Fibroblast of skin of abdomen (primary cell): ENCODE measurements around the gene ELMOD1. TPM values are rescaled to one million over a fixed set of nuclear protein-coding genes. Genes with fewer than 3 reads are reported as not detected.
"Not testable (repeated sequence)": the region's sequence is repeated elsewhere in the genome, so short reads cannot be mapped to it uniquely, and the experiment has no call there.

Source experiments
- DNase-seq: peaks from one replicate; pipeline ENCODE4 v3.0.0-alpha.2; 2013
- polyA plus RNA-seq, 2 experiments: library from polyadenylated mRNA; unstranded; fragments of 120-200 nt; gene quantifications; one replicate each; pipeline ENCODE4 v1.2.1, GENCODE V29; 2013; ENCODE audit not compliant: insufficient read length in 2 of 2

ELMOD1 gene
- 0.39 TPM for polyA plus RNA-seq (2013, experiment 1 of 2; ENCODE audit: insufficient read length)
- polyA plus RNA-seq (2013, experiment 2 of 2; ENCODE audit: insufficient read length): 0.25 TPM

DNA sequence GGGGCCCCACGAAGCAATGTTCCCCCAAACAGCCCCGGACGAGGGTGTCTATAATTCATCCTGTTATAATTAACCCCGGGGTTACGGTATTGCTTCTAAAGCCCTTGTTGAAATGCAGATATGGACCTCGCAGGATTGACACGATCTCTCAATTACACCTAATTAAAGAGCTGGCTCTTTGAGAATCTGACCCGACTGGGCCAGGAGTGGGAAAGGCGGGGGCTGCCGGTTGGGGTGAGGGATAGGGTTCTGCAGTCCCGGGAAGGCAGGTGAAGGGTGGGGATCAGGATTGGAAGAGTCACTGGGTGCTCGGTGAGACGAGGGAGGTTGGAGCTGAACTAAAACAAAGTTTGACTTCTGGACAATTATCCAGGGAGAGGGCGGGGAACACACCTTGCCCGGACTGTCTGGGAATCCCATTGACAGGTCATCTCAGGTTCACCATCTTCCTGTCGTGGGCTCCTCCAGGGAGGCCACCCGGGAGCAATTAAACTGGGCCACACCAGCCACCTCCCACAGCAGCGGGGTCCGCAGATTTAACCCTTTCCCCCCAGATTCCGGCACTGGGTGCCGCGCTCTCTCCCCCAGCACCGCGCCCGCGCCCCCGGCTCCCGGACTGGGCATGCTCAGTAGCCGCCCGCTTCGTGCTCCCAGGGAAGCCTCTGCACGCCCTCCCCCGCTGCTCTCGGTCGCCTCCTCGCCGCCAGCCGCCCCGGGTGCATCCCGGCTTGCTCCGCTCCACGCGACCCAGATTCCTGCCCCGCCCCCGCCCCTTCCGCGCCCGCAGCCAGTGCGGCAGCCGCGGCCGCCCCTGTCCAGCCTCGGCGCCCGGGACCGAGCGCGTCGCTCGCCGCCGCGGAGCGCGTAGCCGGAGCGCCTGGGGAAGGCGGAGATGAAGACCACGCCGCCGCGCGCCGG, at the start of gene ELMOD1:
TSS of gene ELMOD1 (plus strand) at position 688 of the 918 bp plus-strand sequence. CDS start 27,043 bp downstream, outside the sequence.
- DNase-seq: peak; percentile 50

DNA sequence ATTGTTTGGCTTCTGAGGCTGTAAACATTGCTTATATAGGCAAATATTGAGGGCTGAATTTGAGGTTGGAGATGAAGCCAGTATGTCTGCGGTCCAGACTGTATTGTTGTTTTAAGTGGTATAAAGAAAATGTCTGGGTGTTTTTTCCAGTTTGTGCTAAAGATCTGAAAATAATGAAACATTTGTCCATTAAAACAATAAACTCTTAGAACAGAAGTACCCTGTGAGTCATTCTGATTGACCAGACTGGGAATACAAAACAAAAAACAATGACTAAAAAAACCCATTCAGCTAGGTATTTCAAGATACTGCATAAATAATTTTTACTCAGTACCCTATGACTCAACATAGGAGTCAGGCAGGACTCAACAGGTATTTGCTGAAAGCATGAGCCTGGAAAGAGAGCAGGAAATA, 45.8 kb upstream of the ELMOD1 start:
- DNase-seq: peak; percentile 22

DNA sequence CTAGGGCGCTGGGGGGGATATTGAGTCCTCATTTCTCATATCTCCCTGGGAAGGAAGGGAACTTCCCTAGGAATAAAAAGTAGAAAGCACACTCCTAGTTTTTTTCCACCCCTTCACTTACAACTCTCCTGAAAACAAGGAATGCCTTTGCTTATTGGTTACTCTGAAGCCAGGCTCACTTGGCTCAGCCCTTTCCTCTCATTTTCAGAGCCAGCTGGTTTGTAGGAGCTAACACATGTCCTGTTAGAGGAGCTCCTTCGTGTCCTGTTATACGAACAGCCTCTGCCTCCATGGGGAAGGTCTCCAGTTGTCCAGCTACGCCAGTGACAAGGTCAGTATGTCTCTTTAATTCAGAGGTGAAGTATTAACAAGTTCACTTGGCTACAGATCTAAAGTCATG, 43.0 kb upstream of the ELMOD1 start:
- DNase-seq: no peak

DNA sequence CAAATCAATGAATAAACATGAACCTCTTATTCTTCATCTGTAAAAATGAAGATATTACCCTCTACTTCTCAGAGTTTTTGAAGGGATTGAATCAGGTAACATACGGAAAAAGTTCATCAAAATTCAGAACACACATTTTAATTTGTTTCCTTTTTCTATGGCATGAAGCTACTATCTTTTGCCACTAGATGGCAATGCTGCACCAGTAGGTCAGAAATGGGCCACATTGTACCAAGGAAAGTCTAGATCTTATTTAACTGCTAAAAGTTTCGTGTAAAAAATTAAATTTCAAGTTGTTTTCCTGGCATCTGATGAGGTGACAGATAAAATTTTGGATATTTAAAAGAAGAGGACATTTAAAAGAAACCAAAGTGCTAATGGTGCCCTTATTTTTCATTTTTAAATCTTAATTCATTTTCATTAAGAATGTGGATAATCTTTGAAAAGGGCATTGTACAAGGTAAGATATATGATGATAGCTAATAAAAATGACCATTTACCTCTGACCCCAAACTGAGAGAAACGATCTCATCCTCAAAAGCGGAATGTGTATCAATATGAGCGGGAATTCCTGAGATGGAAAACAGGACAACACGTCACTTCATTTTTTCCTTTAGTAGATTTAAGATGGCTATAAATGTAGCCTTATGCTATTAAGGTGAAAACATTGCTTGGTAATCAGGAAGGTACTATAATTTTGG, 41.5 kb upstream of the ELMOD1 start:
- DNase-seq: peak; percentile 41

DNA sequence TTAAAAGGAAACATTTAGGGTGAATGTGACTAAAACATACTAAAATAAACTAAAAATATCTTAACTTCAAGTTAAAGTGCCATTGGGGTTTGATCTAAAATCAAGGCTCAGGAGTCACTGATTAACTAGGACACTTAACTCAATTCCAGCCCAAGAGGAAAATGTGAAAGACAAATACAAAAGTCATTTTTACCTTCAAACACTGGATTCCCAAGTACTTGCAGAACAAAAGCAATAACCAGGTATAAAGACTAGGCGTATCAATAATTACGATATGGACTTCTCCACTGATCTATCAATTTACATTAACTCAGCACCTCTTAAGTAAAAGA, 41.0 kb upstream of the ELMOD1 start:
- DNase-seq: no peak

DNA sequence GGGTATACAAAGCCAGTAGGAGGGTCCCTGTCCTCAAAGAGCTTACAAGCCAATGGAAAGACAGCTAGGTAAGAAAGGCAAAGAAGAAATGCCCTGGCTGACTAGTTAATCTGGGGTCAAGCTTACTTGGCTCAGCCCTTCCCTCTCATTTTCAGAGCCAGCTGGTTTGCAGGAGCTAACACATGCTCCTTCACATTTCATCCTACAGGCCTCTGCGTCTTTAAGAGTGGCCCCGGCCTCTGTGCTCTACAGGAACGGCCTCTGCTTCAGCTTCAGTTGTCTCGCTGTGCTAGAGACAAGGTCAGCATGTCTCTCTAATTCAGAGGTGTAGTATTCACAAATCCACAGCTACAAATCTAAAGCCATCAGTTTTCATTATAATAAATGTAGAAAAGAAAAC, 40.6 kb upstream of the ELMOD1 start:
- no peak for DNase-seq

DNA sequence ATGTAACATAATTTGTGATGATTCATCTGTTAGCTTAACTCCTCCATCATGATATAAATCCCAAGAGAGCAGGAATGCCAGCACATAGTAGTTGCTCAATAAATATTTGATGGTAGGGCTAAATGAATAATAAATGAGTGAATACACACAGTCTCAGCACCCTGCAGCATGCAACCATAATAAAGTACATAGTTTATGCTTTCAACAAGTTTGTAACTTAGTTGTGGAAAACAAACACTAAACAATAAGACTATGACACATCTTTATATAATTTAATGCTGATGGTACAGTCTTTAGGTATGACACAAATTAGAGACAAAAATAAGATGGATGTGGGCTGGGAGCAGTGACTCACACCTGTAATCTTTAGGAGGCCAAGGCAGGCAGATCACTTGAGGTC, 29.3 kb upstream of the ELMOD1 start:
- peak; percentile 73 for DNase-seq

DNA sequence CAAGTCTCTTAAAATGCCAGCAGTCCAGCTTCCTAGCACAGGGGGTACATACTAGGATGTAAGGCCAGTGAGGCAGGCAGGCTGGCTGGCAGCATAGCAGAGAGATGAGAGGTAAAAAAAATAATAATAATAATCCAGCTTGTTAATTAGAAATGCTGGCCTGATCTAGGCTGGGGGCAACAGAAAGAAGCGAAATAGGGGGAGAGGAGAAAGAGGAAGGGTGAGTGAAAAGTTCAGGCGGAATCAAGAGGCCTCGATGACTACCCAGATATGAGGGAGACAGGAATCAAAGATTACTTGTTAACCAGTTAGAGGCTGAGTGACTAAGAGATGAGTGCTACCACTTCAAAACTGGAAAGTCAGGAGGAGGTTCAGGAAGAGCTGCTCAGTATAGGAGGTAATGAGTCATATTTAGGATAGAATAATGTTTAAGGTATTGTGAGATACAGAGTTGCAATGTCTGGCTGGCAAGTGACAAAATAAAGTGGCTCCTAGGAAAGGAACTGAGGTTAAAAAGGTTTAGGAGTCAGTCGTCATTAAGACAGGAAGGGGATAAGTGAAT, 28.2 kb upstream of the ELMOD1 start:
- peak; percentile 86 for DNase-seq

DNA sequence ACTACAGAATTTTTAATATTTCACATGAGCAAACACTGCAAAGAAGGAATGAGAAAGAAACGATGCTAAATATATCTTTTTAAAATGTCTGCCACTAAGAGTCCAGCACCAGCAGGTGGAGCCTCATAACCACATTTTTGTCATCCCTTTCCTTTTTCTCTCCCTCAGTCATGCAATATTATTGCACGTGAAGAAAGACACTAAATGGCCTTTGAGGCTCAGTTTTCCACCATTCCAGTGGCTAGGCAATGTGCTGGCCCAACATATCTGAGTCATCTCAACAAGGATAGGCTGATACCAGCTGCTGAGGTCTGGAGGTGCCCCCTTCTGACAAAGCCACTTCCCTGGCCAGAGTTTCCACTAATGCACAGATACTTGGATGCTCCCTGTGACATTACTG, 27.2 kb upstream of the ELMOD1 start:
- DNase-seq: peak; percentile 66

DNA sequence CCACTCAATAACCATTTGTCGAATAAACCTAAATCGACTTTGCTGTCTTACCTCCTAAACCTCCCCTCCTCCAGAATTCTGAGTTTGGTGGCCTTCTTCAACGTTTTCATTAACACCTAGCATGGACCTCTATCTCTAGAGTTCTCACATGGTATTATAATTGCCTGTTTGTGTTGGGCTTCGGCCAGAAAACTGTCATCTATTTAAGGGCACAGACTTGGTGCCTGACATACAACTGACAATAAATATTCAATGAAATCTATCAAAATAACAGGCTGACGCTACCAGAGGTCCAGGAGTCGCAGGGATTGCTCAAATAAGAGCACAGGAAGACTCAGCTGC, 26.1 kb upstream of the ELMOD1 start:
- DNase-seq: no peak

DNA sequence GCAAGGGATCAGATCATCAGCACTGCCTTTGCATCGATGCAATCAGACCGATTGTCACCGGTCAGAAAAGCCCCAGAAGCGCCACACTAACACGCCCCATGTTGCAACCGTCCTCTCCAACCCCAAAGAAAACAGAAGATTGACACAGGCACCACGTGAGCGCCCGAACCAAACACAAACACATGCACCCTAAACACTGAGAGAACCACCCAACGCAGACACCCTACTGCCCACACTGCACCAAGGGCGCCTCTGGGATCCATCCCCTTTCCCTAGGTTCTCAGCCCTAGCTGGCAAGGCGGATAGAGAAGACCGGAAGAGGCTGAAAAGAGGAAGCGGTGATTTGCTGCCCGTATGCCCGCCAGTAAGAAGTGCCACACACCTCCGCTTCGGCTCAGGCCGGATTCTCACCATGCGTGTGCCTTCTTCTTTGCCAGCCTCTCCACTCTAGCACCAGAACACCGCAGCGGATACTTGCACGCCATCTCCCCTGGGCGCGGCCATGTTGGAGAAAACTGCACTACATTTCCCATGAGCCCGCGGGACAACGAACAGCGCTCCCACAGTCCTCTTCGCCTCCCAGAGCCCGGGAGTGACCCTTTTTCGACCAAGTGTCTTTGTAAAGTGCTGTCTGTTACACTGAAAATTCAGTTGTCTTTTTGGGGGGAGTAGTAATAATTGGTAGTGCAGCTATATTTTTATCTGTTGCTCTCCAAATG, 25.6 kb upstream of the ELMOD1 start, which contains the start of gene ALKBH8:
TSS of gene ALKBH8 (minus strand) at position 517 of the 719 bp plus-strand sequence. CDS start 4,842 bp downstream, outside the sequence.
- peak; percentile 59 for DNase-seq

DNA sequence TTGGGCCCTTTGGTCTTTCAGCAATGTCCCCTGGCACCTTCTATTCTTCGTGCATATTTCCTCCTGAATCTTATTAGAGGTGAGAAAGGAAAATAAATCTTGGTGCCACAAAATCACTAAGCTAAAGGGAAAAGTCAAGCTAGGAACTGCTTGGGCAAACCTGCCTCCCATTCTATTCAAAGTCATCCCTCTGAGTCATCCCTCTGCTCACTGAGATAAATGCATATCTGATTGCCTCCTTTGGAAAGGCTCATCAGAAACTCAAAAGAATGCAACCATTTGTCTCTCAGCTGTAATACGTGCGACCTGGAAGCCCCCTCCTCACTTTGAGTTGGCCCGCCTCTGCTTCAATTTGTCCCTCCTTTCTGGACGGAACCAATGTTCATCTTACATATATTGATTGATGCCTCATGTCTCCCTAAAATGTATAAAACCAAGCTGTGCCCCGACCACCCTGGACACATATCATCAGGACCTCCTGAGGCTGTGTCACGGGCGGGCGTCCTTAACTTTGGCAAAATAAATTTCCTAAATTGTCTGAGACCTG, 24.9 kb upstream of the ELMOD1 start:
- DNase-seq: not testable (repeated sequence)

DNA sequence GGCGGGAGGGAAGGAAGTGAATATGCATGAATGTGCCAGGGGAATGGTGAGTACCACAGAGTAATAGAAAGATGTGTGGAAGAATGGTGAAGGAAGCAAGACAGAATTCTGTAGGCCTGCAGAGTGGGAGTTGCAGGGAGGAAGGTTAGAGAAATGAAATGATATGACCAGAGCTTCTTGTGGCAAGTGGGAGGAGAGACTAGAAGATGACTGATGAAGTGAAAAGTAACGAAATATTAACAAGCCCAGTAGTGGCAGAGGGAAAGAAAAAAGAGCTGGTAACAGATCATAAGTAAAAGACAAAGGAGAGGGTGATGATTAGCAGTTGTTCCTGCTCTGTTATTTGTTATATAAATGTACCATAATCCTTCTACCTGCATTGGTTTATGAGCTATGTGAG, 24.4 kb upstream of the ELMOD1 start:
- no peak for DNase-seq

DNA sequence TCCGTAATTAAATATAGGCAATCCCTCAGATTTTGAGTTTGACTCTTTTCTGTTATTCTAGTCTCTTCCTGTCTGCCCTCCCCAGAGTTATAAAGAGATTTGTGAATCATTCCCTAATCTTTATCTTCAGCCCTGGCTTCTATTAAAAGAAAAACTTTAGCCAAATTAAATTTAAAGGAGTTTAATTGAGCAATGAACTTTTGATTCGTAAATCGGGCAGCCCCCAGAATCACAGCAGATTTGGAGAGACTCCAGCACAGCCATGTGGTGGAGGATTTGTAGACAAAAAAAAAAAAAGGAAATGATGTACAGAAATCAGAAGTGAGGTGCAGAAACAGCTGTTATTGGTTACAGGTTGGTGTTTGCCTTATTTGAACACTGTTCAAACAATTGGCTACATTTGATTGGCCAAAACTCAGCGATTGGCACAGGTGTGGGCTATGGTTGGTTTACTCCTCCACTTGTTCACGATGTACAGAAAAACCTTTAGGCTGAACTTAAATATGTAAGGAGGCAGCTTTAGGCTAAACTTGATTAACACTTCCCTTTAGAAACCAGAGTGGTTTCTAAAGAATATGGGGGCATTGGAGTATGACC, 23.1 kb upstream of the ELMOD1 start:
- no peak for DNase-seq

DNA sequence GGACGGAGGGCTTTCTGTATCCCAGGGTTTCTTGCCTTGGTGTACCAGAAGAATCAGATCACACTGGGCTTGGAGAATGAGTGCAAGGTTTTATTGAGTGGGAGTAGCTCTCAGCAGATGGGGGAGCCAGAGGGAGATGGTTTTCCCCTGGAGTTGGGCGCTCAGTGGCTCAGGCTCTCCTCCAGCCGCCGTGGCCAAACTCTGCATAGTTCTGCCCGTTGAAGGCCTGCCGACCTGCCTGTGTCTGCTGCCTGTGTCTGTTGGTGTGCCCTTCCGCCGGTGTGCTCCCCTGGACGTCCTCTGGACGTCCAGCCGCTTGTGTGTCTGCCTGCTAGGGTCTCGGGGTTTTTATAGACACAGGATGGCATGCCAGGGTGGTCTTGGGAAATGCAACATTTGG, 20.9 kb upstream of the ELMOD1 start:
- DNase-seq: no peak

DNA sequence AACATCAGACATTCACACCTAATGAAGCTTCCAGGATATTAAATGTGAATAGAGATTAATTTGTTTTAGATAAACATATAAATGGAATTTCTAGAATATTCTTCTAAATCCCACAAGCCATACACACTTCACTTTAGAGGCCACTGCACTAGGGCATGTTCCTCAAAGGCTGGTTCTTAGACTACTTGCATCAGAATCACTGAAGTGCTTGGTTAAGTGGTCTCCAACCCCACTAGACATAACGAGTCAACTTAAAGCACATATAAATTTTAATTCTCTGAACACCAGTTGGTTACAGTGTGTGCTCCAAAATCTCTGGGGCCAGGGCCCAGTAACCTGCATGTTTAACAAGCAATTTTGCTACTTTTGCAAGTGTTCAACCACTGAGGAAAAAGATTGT, 17.5 kb upstream of the ELMOD1 start:
- DNase-seq: no peak

DNA sequence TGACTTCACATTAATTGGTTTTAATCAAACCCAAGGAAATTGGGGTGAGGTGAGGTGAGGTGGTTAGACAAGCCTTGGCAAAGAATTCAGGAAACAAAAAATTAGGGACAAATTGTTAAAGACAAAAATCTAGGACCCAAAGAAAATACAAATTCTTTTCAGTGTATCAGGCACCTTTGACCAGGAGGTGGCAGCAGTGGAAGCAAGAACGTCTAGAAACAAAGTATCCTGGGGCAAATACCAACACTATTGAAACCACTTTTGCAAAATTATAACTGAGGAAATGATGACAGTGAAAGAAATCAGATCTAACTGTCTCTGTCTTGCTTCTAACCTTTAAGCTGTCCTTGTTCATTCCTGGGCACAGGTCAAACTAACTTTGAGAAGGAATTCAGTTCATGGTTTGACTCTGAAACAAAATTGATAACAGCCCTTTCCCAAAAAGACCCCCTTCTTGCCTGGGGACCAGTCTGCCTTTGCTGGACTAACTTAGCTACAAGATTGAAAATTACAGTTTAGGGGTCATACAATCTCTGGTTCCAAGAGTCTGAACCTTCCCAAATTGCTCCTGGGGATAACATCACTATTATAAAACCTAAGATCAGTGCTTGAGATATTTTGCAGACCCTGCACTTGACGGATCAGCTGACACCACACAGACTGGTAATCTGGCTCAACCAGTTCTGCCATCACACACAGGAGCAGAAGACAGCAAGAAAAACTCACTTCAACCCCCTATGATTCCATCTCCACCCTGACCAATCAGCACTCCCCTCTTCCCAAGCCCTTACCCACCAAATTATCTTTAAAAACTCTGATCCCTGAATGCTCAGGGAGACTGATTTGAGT, 14.2 kb upstream of the ELMOD1 start:
- peak; percentile 50 for DNase-seq

DNA sequence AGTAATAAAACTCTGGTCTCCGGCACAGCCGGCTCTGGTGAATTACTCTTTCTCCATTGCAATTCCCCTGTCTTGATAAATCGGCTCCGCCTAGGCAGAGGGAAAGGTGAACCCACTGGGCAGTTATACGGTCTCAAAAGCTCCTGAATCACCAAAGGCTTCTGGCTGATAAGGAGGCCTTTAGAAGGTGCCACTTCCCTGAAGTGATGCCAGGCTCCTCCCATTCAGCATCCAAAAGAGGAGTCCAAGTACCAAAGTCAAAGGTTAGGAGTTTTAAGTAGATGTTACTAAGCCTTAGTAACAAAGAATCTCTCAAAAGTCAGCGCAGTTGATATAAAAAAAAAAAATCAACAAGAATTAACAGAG, 13.6 kb upstream of the ELMOD1 start:
- DNase-seq: no peak

DNA sequence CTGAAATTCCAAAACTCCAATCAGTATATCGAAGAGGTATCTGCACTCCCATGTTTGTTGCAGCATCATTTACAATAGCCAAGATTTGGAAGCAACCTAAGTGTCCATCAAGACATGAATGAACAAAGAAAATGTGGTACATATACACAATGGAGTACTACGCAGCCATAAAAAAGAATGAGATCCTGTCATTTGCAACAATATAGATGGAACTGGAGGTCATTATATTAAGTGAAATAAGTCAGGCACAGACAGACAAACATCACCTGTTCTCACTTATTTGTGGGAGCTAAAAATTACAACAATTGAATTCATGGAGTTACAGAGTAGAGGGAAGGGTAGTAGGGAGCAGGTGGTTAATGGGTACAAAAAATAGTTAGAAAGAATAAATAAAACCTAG, 11.8 kb upstream of the ELMOD1 start:
- DNase-seq: not testable (repeated sequence)

DNA sequence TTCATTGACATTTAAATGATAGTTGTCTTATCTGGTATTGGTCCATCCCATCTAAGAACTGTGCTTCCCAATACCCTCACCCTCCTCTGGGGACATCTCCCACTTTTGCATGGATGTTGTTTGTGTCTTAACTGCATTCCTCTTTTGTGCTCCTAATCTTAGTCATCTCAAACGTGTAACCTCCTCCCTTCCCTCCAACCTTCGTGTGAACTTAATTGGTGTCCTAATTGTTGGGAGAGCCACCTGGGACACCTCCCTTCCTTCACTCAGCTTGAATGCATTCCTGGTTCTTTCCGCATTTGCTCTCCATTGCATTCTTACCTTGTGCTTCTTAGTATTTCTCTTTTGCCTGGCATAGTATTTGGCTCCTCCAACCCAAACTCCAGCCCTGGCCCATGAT, 9.8 kb upstream of the ELMOD1 start:
- no peak for DNase-seq

DNA sequence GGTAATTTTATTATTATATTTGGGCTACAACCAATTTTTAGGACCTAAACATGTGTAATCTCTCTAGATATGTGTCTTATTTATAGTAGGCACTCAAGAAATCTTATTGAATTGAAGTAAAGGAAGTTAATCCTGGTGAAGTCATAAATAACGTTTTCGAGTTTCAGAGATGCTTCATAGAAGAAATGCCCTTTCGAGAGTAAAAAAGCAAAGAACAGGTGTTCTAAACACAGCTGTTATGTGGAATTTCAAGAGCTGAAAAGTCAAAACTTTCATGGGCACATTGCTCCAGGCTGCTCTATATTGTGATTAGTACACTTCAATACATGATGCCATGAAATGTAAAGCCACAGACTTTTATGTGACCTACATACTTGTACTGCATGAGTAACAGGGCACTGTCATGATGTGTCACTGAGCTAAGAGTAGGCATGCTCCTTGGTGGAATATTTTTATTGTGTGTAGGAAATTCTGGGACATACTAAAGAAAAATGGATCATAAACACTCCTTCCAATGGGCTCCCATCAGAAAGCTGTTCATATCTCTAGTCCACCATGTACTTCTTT, 7.2 kb upstream of the ELMOD1 start:
- DNase-seq: peak; percentile 41
